AG04450 (cell line): ENCODE results near the gene PARD3. TPM values are rescaled to one million over a fixed set of nuclear protein-coding genes. Genes with fewer than 3 reads are reported as not detected.
A peak's percentile ranks its signal among the peaks of the same experiment; 100 is the strongest.

Experiments used
- CTCF ChIA-PET: fragments of 300-600, 350-600 bp; formaldehyde crosslinking; extraction: SDS; loops from one replicate; lab custom pipeline; 2022; ENCODE audit warnings: antibody characterized with exemption, inconsistent platforms; lab: Charles Lee
- POLR2A ChIA-PET: fragments of 350-600 bp; formaldehyde crosslinking; extraction: SDS; loops from one replicate; lab custom pipeline; 2021; ENCODE audit warnings: antibody characterized with exemption, inconsistent platforms; lab: Yijun Ruan, JAX
- DNase-seq: peaks from one replicate; pipeline ENCODE4 v3.0.0-alpha.2; 2011; ENCODE audit warnings: low read depth, low spot score
- H3K27ac ChIP-seq: one replicate; pipeline ENCODE4 v1.5.1; 2012; ENCODE audit warnings: low read depth, low read length, control low read depth
- H3K27me3 ChIP-seq: one replicate; pipeline ENCODE4 v1.6.0; 2012; ENCODE audit warnings: low read length; ENCODE audit not compliant: control insufficient read depth, insufficient read depth
- H3K4me3 ChIP-seq: 2 replicates; pipeline ENCODE4 v1.5.1; 2011; ENCODE audit warnings: mild to moderate bottlenecking, low read depth, low read length, control low read depth
- H3K9me3 ChIP-seq: 2 replicates; pipeline ENCODE4 v1.5.1; 2012; ENCODE audit warnings: low read length; ENCODE audit not compliant: control insufficient read depth, insufficient read depth
- CTCF ChIP-seq: IDR thresholded peaks from 2 replicates; pipeline ENCODE4 v1.5.1; 2011; ENCODE audit warnings: low read depth, low read length, control low read depth, inconsistent platforms
- polyA plus RNA-seq: library from polyadenylated mRNA; depleted of rRNA; stranded (reverse); fragments of >200 nt; gene quantifications from 2 replicates; pipeline ENCODE4 v1.2.3, GENCODE V29; 2011

Gene PARD3
- polyA plus RNA-seq, 1 experiment, result 43.1 TPM

GRCh38 chr10:34814223-34814912, 728 bp downstream of the PARD3 start:
- ChIA-PET POLR2A (interaction anchor here (1.0 kb wide), 1 partner anchor 93 kb away, joined by 3 read pairs; no protein-coding TSS in a partner anchor), CTCF (no interaction called here)
- Histone ChIP-seq H3K27me3 (no peaks in the 10 kb centered on the region), H3K9me3 (no peaks in the 10 kb centered on the region; the same call in 1 of the 2 replicates), H3K4me3 (peak overlapping the region; percentile 72), H3K27ac (no peak overlapping the region)
- DNase-seq, result no peak
- TF ChIP-seq CTCF, result no peak

GRCh38 chr10:34813626-34814222, 1.4 kb downstream of the PARD3 start:
- ChIA-PET CTCF (interaction anchor here (1.0 kb wide), 1 partner anchor 148 kb away, joined by 3 read pairs; no protein-coding TSS in a partner anchor), POLR2A (interaction anchor here (1.0 kb wide), 1 partner anchor 92 kb away, joined by 3 read pairs; no protein-coding TSS in a partner anchor)
- H3K27me3 ChIP-seq, result no peaks in the 10 kb centered on the region
- TF ChIP-seq CTCF, result no peak
- peak overlapping the region; percentile 0 for H3K27ac ChIP-seq
- no peaks in the 10 kb centered on the region; the same call in 1 of the 2 replicates for H3K9me3 ChIP-seq
- DNase-seq, result no peak
- peak overlapping the region; percentile 72 for H3K4me3 ChIP-seq

- Histone ChIP-seq H3K27ac (no peak overlapping the region), H3K4me3 (peak overlapping the region; percentile 7; the same call in 1 of the 2 replicates), H3K27me3 (no peaks in the 10 kb centered on the region), H3K9me3 (no peaks in the 10 kb centered on the region; the same call in 1 of the 2 replicates)
- CTCF ChIA-PET, result interaction anchor here (1.0 kb wide), 1 partner anchor 147 kb away, joined by 3 read pairs; no protein-coding TSS in a partner anchor
- no peak for TF ChIP-seq CTCF
- no peak for DNase-seq
- POLR2A ChIA-PET, result no interaction called here
Observed at GRCh38 chr10:34812771-34813170, 2.3 kb downstream of the PARD3 start.

- ChIA-PET CTCF (no interaction called here), POLR2A (no interaction called here)
- DNase-seq, result no peak
- Histone ChIP-seq H3K4me3 (no peak overlapping the region), H3K27ac (no peak overlapping the region), H3K9me3 (no peaks in the 10 kb centered on the region; the same call in 1 of the 2 replicates), H3K27me3 (no peaks in the 10 kb centered on the region)
- TF ChIP-seq CTCF, result no peak
Observed at GRCh38 chr10:34811968-34812514, 3.1 kb downstream of the PARD3 start.
